Stimulated activated CD4-positive, alpha-beta T cell treated with anti-CD3 and anti-CD28 coated beads, Interleukin-1b, Interleukin-23, amount 100 ng/mL, for 48 hours (primary cell): ENCODE data around the gene FAM98B.

Experiments used
- DNase-seq: peaks from one replicate; pipeline ENCODE4 v3.0.0-alpha.2; 2020

Gene FAM98B

GRCh38 chr15:38509152-38509551 is 55.2 kb downstream of the FAM98B start:
- no peak for DNase-seq

GRCh38 chr15:38512901-38513300 is 59.0 kb downstream of the FAM98B start:
- no peak for DNase-seq

DNA sequence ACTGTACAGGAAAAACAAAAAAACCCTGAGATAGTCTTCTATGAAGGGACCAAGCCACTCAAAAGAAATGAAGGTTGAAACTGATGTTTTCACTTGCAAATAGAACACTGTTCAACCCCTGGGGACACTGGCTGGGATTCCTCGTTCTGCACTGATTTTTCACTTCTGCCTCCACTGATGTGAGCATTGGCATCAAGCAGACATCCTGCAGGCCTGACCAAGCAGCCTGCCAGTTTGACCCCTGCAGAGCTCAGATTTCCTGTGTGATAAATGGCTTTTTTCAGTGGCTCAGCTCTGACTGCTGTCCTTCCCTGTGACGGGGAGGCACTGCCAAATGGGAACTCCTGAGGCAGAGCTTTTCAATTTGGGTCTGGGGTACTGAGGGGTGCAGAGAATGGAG is 60.7 kb downstream of the FAM98B start:
- DNase-seq = no peak

GRCh38 chr15:38516626-38517025 is 62.7 kb downstream of the FAM98B start:
- DNase-seq = no peak

- no peak for DNase-seq
Measured at GRCh38 chr15:38517312-38517975, 63.5 kb downstream of the FAM98B start.

DNA sequence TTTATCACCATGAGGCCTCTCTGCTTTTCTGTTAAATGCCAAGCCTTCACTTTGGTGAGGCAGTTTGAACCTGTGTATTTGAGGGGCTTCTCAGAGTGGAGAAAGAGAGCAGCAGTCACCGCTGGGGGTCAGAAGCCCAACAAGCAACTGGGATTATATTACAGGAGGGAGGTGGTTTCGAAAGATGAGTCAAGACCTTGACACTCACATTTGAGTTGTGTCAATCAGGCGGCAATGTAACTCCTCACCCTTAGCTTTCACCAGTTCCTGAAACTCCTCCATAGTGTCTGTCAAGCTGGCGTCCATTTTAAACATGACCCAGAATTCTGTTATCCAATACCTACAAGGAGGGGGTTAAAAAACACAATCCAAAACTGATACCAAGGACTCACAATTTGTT is 64.2 kb downstream of the FAM98B start:
- DNase-seq = no peak

- no peak for DNase-seq
Measured at GRCh38 chr15:38520035-38520434, 66.1 kb downstream of the FAM98B start.

DNA sequence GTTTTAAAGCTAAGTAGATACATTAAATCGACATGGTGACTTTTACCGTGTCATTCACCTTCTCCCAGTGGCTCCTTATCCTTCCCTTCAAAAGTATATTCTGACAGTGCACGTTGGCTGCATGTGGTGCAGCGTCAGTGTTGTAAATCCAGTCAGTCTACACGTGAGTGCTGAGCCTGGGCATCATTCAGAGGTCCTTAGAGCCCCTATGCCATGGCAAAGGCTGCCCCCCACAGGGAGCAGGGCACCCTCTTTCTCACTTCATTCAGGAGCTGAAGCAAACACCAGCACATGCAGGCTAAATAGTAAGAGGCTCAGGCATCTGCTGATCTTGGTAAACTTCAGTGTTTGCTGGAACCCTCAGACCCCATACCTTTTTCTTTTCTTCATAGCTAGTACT is 67.4 kb downstream of the FAM98B start:
- DNase-seq = no peak

DNA sequence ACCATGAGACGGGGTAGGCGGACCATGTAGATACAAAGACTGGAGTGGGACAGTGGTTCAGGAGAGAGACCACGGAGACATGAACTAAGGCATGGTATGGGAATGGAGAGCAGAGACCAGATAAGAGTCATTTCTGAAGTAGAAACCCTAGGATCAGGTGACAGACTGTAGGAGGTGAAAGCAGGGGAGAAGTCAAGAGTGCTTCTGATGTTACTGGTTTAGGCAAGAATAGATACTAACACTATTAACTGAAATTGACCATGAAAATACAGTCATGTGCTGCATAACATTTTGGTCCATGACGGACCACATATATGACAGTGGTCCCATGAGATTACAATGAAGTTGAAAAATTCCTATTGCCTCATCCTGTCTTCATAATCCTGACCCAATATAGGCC is 69.0 kb downstream of the FAM98B start:
- no peak for DNase-seq

- no peak for DNase-seq
Measured at GRCh38 chr15:38524156-38524555, 70.2 kb downstream of the FAM98B start.

GRCh38 chr15:38525489-38525888 is 71.6 kb downstream of the FAM98B start:
- no peak for DNase-seq

DNA sequence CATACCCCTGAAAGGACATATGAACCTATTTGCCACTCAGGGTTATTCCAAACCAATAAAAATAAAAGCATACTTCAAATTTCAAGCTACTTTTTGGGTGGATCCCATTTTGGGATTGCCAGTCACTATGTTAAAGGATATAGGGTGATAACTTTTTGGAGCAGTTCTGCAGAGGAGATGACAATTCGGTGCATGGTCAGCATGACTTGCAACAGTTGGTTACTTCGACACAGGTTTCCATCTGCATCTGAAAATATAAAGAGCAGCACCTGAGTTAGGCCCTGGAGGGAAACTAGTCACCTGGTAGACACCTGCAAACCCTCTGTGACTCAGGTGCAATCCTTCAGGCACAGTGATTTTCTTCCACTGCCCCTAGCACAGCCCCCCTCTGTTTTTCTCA is 72.2 kb downstream of the FAM98B start:
- no peak for DNase-seq

DNA sequence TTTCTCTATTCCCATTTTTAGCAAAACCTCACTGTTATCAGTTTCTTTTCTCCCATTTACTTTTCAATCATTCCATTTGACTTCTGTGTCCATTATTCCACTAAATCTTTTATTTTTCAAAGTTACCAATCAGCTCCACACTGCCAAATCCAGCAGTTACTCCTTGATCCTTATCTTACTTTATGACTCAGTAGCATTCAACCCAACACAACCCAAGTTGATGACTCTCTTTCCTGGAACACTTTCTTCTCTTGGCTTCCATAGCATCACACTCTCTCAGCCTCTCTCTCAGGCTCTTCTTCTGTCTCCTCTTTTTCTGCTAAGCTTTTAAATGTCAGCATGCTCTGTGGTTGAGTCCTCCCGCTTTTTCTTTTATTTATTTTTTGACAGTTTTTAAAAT is 74.4 kb downstream of the FAM98B start:
- no peak for DNase-seq

DNA sequence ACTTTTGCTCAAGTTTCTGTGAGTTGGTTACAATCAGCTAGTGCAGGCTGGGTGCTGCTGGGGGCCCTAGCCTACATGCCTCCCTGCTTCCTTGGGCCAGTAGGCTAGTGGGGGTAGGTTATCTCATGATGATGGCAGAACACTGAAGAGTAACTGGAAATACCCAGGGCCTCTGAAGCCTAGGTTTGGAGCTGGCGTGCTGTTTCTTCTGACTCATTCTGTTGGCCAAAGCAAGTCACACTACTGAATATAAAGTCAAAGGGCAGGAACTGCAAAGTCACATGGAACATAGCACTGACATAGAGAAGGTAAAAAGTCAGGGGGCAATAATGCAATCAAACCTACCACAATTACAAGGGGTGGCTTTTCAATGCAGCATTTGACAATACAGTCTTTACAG is 76.2 kb downstream of the FAM98B start:
- peak; percentile 37 for DNase-seq

DNA sequence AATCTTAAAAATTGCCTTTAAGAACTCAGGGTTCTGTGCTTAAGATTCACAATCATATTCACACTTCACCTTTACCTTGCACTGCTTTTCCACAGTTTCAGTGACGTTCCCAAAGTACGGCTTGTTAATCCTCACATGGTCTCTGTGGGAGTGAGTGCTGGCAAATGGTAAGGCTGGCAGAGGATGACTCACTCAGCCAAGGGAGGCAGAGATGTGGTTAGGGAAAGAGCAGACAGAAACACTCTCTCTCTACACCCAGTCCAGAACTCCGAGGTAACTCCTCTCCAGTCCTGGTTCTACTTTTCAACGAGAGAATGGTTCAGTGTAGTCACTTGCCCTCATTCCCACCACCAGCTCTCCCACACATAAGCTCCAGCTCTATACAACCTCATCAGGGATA is 77.6 kb downstream of the FAM98B start:
- no peak for DNase-seq

GRCh38 chr15:38532728-38533127 is 78.8 kb downstream of the FAM98B start:
- DNase-seq = no peak

GRCh38 chr15:38533416-38533915 is 79.5 kb downstream of the FAM98B start:
- DNase-seq = no peak

DNA sequence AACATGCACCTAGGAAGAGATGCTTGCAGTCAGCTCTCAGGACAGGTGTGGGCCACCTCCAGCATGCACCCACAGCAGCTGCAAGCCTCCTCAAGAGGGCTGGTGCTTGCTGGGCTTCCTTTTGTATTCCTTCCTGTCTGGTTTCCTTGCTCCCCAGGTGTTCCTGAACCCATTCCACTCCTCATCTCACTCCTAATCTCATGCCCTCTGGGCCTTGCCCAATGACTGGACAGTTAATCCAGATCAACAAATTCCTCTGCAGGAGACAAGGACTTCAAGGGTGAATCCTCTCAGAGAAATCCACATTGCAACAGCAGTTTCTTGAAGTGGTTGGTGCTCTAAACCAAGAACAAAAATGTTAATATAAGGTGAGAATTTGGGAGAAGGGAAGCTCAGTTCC is 80.0 kb downstream of the FAM98B start:
- no peak for DNase-seq

DNA sequence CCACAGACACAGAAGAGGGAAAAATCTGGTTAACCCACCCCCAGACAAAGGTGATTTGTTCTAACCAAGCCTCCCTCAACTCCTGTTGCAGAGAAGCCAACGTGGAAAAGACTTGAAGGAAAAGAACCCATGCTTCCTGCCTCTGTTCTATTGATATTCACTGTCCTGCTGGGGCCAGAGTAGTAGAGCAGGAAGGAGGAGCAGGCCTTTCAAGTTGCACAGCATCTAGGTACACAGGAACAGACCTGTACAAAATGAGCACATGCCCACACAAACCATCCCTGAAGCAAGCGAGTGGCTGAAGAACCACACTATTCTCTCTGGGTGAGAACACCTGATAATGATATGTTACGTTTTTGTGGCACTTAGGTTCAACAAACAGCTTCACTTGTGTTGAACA is 80.8 kb downstream of the FAM98B start:
- DNase-seq = no peak

DNA sequence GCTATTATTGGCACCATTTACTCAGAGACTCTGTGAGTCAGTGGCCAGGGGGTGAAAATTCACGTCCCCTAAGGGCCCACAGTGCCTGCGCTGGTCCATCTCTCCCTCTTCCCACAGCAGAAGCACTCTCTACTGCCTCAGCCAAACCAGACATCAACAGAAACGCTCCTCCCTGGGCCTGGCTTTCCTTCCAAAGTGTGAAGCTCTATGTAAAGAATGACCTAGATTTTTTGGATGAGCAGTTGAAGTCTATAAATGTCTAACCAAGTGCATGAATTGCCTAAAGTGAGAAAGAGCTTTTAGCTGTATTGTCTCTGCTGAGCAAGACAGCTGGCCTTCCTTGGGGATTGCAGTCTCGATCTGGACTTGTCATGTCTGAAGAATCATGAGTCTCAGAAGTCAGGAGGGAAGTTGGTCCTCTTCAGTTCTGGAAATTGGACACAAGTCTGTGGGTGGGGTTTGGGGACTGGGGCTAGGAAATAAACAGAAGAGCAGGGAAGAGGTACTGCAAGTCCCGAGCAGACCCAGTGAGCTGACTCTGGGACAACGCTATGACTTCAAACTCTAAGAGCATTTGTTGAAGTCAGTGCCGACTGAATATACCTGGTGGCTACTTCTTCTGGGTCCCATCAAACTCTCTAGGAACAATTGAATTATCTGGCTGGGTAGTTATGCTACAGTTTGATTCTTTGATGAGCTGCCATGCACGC is 81.7 kb downstream of the FAM98B start:
- DNase-seq = no peak

DNA sequence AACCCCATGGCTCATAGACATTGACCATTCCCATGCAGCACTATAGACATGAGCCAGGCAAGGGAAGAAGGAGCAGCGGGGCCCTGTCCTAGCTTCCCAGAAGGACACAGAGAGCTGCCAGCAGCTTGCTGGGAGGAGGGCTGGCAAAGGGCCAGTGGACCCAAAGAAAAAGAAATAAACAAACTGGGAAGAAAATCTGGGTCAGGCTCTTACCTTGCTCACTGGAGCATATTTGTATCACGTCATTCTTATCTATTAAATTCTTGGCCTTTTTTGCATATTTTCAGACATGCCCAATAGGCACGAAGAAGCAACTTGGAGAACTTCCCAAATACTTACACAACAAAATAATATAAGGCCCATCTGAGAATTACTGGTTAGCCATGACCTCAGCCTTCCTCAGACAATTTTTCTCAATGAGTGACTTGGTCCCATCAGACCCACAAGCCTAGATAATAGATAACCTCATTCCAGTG is 82.3 kb downstream of the FAM98B start:
- no peak for DNase-seq
